H1 (cell line): ENCODE data around the gene ENTPD1.

Experiments
- ATF2 ChIP-seq: IDR thresholded peaks from 2 replicates; pipeline ENCODE4 v1.6.1; 2012; ENCODE audit warnings: low read length, inconsistent platforms
- BACH1 ChIP-seq: IDR thresholded peaks from 2 replicates; pipeline ENCODE4 v1.6.1; 2012; ENCODE audit warnings: low read length, improper control_type of control experiment
- CEBPB ChIP-seq: IDR thresholded peaks from 2 replicates; pipeline ENCODE4 v1.6.1; 2012; ENCODE audit warnings: low read depth, low read length
- CHD2 ChIP-seq: IDR thresholded peaks from 2 replicates; pipeline ENCODE4 v1.6.1; 2012; ENCODE audit warnings: low read length, improper control_type of control experiment
- CTCF ChIP-seq, 3 experiments: IDR thresholded peaks; 1 replicate in 2 of 3; 2 replicates in 1 of 3; pipeline versions ENCODE4 v1.5.1 to v1.6.1; 2011; ENCODE audit warnings: low read length in 3 of 3, mild to moderate bottlenecking in 3 of 3, inconsistent platforms in 2 of 3, low read depth in 1 of 3, moderate library complexity in 1 of 3; ENCODE audit not compliant: insufficient read depth in 1 of 3; ENCODE audit errors: control extremely low read depth in 1 of 3
- EZH2 ChIP-seq: fragments of 200-600 bp; sonication (generic); IDR thresholded peaks from 2 replicates; pipeline ENCODE4 v1.7.1; 2012; ENCODE audit warnings: low read depth, mild to moderate bottlenecking, moderate library complexity, low read length, inconsistent platforms; ENCODE audit not compliant: severe bottlenecking
- GABPA ChIP-seq: IDR thresholded peaks from 2 replicates; pipeline ENCODE4 v1.6.1; 2011; ENCODE audit warnings: mild to moderate bottlenecking, low read length, moderate library complexity, borderline replicate concordance; ENCODE audit not compliant: insufficient read depth
- HDAC2 ChIP-seq, 2 experiments: fragments of 300-600 bp in 1 of 2; sonication (generic) in 1 of 2; IDR thresholded peaks; 2 replicates each; pipeline ENCODE4 v1.6.1; 2011 to 2012; ENCODE audit warnings: low read depth in 2 of 2, low read length in 2 of 2, mild to moderate bottlenecking in 2 of 2, moderate library complexity in 2 of 2, borderline replicate concordance in 1 of 2, inconsistent platforms in 1 of 2
- POLR2A ChIP-seq, 2 experiments: IDR thresholded peaks; 1 replicate in 1 of 2; 2 replicates in 1 of 2; pipeline ENCODE4 v1.6.1; 2011; ENCODE audit warnings: low read depth in 2 of 2, low read length in 2 of 2, mild to moderate bottlenecking in 2 of 2; ENCODE audit errors: control extremely low read depth in 1 of 2
- POLR2AphosphoS5 ChIP-seq: IDR thresholded peaks from 2 replicates; pipeline ENCODE4 v1.6.1; 2011; ENCODE audit warnings: low read depth, low read length
- RBBP5 ChIP-seq: IDR thresholded peaks from 2 replicates; pipeline ENCODE4 v1.7.1; 2012; ENCODE audit warnings: low read depth, mild to moderate bottlenecking, inconsistent platforms, low read length, moderate library complexity, borderline replicate concordance
- RFX5 ChIP-seq: IDR thresholded peaks from 2 replicates; pipeline ENCODE4 v1.6.1; 2011; ENCODE audit warnings: low read depth, low read length, improper control_type of control experiment, borderline replicate concordance
- SUZ12 ChIP-seq: fragments of 200-600 bp; sonication (generic); IDR thresholded peaks from 2 replicates; pipeline ENCODE4 v1.6.1; 2012; ENCODE audit warnings: mild to moderate bottlenecking, inconsistent platforms, low read length, moderate library complexity, mixed read lengths
- USF2 ChIP-seq: IDR thresholded peaks from 2 replicates; pipeline ENCODE4 v1.6.1; 2011; ENCODE audit warnings: low read length, improper control_type of control experiment

- no peak for TF ChIP-seq CTCF (IDR thresholded peaks at IDR 0.05; ENCODE audit: control extremely low read depth in 1 of 3, insufficient read depth in 1 of 3, low read depth in 1 of 3, low read length in 3 of 3)
- TF ChIP-seq GABPA = no peak
- TF ChIP-seq HDAC2 (IDR thresholded peaks at IDR 0.05; ENCODE audit: borderline replicate concordance in 1 of 2, low read depth in 2 of 2, low read length in 2 of 2) = no peak
- TF ChIP-seq EZH2 = no peak
- no peak for TF ChIP-seq RBBP5
- no peak for TF ChIP-seq USF2
- TF ChIP-seq SUZ12 = no peak
- no peak for TF ChIP-seq POLR2A (IDR thresholded peaks at IDR 0.05; ENCODE audit: control extremely low read depth in 1 of 2, low read depth in 2 of 2, low read length in 2 of 2)
- TF ChIP-seq CHD2 = no peak
- TF ChIP-seq RFX5 = no peak
- no peak for TF ChIP-seq POLR2AphosphoS5
- TF ChIP-seq ATF2 = no peak
- TF ChIP-seq BACH1 = no peak
- TF ChIP-seq CEBPB = no peak
Observed at GRCh38 chr10:95840121-95840520, 84.2 kb downstream of the ENTPD1 start.
